ENCODE results near the gene CHSY3.

Gene CHSY3

DNA sequence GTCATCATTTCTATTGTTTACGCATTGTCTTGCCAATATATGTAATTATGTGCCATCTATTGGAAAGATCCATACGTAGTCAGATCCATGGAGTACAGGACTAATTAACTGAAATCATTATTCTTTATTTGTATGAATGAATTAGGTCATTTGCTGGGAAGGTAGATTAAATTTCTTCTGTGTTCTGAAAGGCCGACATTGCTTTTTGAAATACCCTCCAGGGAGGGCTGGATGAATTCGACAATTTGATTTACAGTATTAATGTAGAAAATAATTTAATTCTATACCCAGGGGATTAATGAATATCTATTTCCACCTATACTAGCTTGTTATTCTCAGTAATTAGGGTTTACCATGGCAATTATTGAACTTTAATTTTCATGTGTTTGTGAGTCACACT, 117.6 kb downstream of the CHSY3 start:
- no peak for DNase-seq (ENCODE audit: low read depth in 1 of 2, low spot score in 1 of 2)

DNA sequence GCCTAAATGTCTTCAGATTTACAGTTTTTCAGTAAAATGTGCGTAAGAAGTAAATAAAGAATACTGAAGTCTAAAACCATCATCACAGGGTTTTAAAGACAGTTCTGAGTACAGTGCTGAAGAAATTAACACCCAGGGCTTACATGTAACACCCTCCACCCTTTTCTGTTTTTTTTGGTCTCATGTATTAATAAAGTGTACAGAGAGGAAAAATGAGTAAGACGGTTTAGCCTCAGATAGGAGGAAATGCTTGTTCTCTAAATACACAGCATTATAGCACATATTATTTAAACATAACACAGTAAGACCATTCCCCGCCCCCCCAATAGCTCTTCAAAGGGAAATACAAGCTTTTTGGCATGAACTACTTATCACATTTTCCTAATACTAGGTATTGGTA, 119.3 kb downstream of the CHSY3 start:
- no peak for DNase-seq (ENCODE audit: low read depth in 1 of 2, low spot score in 1 of 2)

DNA sequence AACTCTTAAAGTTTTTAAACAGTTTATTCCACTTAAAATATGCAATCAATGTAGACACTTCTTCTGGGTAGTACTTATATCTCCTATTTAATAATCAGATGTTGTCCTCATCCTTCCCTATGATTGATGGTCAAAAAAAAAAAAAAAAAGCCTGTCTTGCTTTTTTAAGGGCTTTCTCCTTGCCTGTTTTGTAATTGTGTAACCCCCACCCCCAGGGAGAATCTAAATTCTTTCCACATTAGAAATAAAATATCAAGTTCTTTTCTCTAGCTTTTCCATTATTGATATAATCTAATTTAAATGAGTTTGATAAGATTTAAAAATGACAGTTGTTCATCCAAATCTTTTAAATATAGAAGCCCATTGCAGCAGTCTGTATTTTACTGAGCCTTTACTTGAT, 119.7 kb downstream of the CHSY3 start:
- no peak for DNase-seq (ENCODE audit: low read depth in 1 of 2, low spot score in 1 of 2)

DNA sequence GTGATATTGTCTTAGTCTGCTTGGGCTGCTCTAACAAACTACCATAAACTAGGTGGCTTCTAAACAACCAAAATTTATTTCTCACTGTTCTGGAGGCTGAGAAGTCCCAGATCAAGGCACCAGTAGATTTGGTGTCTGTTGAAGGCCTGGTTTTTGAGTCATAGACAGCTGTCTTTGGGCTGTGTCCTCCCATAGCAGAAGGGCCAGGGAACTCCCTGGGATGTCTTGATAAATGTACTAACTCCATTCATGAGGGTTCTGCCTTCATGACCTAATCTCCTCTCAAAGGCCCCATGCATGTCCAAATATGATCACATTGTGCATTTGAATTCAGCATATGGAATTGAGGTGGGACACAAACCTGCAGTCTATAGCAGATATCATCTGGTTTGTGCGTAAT, 121.2 kb downstream of the CHSY3 start:
- DNase-seq (ENCODE audit: low read depth in 1 of 2, low spot score in 1 of 2) = no peak

DNA sequence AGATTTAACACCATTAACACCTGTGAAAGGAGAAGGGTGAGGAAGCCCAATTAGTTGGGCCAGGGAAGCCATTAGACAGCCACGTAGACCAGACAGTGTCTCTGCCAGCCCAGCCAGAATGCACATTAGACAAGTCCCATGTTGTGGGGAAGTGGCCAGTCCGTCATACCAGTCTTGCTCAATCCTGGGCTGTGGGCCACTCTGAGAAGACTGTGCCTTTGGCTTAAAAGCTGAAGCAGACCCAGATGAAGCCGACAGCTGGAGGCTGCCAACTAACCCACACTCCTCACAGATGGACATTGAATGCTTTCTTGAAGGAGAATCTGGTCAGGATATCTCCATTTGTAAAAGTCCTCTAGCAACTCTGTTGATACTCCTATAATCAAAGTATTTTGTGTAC, 128.5 kb downstream of the CHSY3 start:
- DNase-seq (ENCODE audit: low read depth in 1 of 2, low spot score in 1 of 2) = no peak

DNA sequence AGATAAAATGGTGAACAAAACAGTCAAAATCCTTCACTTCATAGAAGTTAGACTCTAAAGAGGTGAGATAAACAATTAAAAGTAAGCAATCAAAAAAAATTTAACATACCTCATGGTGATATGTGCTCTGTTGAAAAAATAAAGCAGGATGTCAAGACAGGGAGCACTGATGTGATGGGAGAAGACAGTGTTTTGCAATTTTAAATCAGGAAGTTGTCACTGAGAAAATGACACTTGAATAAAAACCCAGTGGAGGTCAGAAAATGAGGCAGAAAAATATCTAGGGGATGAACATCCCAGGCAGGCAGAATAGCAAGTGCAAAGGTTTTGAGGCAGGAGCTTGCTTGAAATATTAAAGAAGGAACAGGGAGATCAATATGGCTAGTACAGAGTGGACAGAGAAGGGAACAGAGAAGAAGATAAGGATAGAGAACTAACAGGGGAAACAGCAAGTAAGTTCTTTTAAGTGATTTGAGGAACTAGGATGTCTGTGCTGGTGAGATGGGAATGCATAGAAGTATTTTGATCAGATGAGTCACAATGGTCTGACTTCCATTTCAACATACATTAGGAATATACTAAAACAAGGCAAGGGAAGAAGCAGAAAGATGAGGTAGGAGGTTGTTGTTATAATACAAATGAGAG, 130.4 kb downstream of the CHSY3 start:
- no peak for DNase-seq (ENCODE audit: low read depth in 1 of 2, low spot score in 1 of 2)

DNA sequence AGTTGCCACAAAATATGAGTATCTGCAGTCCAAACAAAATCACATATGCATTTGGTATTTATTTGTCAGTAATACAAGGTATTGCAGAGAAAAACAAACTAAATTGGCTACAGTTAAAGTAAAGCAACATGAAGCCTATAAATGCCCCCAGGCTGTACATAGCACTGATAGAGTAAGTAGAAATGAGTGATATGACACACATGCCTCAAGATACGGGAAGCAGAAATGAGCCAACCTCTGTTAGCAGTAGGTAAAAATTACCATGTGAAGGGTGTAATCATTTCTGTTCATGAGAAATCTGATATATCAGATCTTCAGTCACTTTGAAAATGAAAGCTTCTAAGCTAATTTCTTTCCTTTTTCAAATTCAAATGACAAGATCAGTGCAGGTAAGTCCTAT, 131.1 kb downstream of the CHSY3 start:
- no peak for DNase-seq (ENCODE audit: low read depth in 1 of 2, low spot score in 1 of 2)

DNA sequence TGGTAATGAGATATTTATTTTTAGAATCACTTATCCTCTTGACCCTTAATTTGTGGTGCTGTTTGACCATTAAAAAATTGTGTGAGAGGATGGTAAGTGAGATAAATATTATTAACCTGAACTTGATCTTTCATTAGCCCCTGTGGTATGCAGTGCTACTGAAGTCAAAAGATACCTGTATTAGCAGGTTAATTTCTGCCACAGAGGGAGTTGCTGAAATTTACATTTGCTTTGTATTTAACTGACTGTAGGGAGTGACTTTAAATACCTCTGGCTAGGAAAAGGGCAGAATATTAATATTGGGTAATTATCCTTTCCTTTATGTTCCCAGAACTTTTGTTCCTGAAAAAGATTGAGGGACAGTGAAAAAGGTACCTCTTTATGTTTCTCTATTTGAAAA, 133.6 kb downstream of the CHSY3 start:
- no peak for DNase-seq (ENCODE audit: low read depth in 1 of 2, low spot score in 1 of 2)

DNA sequence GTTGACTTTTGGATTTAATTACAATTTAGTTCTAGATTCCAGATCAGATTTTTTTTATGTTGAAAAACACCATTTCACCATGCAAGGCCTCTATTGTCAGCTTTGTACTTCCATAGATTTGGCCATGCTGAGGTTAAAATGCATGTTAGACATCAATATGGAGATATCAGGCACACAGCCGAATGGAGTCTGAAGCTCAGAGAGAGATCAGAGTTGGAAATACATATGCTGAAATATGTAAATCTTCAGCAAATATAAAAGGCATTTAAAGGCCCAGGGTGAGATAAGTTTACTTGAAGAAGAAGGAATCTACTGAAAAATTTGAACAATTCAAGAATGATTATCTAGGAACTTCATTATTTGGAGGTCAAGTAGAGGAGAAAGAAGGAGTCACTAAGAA, 139.6 kb downstream of the CHSY3 start:
- no peak for DNase-seq (ENCODE audit: low read depth in 1 of 2, low spot score in 1 of 2)

DNA sequence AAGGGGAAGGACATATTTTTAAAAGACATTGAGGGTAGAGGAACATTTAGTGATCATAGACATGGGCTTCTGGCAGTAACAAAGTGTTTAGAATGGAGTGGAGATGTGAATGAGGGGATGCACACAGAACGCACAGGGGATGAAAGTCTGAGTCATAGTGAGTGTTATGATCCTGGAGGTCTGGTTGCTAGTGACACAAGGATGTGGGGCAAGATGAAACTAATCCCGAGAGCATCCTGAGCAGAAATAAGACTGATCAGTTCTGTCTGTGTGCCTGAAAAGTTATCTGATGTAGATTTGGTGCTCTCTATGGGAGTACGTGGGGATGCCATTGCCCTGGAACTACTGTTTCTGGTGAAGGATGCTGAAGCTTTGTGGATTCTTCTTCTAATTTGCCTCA, 141.1 kb downstream of the CHSY3 start:
- no peak for DNase-seq (ENCODE audit: low read depth in 1 of 2, low spot score in 1 of 2)

DNA sequence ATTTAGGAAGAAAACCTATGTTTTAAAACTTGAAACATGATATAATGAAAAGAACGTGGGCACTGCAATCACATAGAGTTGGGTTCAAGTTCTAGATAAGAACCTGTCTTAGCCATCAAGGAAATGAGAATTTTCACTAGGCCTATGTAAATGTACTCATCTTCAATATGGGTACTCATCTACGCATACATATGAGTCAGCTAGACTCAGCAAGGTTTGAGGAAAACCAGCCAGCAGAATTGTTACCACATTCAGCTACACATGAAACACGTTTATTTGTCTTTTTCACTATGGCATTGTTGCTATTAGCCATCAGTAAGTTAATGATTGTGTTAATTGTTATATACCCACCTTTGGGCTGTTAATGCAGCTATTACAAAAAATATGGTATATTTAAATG, 146.3 kb downstream of the CHSY3 start:
- DNase-seq (ENCODE audit: low read depth in 1 of 2, low spot score in 1 of 2) = no peak

DNA sequence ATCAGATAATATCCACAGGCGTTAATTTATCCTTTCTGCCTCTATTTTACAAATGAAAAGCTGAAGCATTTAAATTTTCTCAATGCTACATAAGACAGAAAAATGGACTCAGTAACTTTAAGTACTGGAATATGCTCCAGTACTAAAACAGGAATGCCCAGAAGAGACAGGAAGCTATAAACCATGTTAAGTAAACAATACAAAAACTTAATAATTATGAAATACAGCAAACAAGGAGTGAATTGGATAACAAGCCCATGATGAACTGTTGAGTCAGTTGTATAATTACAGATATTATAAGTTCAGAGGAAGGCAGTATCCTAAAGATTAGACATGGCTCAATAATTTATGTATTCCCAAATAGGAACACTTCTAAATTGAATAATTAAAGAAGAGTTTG, 148.5 kb downstream of the CHSY3 start:
- no peak for DNase-seq (ENCODE audit: low read depth in 1 of 2, low spot score in 1 of 2)

DNA sequence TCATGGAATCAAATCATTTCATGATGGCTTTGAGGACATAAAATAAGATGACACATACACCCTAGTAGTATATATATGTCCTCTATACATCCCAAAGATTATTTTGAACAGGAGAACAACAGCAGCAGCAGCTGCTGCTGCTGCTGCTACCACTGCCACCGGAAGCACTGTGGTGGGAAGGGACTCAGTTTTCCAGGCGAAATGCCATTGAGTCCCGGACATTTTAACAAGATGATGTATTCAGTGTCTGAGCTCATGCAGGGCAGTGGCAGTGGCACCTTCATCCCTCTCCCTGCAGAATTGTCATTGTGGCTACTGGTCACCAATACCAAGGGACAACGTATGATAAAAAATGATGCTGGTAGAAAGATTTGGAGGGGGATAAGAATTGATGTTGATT, 151.3 kb downstream of the CHSY3 start:
- DNase-seq (ENCODE audit: low read depth in 1 of 2, low spot score in 1 of 2) = no peak

DNA sequence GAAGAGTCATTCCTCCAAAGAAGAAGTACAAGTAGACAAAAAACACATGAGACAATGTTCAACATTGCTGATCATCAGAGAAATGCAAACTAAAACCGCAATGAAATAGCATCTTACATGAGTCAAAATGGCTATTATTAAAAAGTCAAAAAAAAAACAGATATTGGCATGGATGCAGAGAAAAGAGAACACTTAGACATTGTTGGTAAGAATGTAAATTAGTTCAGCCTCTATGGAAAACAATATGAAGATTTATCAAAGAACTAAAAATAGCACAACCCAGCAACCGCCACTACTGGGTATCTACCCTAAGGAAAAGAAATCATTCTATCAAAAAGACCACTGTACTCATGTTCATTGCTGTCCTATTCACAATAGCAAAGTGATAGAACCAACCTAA, 157.5 kb downstream of the CHSY3 start:
- no peak for DNase-seq (ENCODE audit: low read depth in 1 of 2, low spot score in 1 of 2)

DNA sequence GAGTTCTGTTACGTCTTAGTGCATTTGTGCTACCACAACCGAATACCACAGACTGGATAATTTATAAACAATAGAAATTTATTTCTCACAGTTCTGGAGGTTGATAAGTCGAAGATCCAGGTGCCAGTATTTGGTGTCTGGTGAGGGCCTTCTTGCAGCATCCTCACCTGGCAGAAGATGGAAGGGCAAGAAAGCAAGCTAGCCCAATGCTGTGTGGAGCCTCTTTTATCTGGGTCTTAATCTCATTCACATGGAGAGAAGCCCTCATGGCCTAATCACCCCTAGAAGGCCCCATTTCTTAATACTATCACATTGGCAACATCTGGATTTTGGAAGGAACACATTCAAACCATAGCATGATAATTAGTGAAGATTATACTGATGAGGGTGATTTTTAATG, 159.3 kb downstream of the CHSY3 start:
- DNase-seq (ENCODE audit: low read depth in 1 of 2, low spot score in 1 of 2) = no peak

DNA sequence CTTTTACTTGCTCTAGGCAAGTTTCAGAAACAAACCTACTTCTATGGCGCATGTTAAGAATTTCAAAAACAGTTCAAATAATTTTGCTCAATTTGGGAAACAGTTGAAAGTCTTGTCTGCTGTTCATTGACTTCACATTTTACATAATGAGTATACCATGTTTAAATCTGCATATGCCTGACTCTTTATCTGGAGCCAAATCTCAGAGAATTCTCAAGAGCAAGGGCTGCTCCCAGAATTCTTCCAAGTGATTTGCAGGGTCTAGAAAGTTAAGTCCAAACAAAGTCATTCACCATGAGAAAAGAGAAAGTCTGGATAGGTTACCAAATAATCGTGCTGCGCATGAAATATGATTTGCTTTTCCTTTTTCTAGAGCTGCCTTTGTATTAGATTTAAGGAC, 160.2 kb downstream of the CHSY3 start:
- DNase-seq (ENCODE audit: low read depth in 1 of 2, low spot score in 1 of 2) = no peak

DNA sequence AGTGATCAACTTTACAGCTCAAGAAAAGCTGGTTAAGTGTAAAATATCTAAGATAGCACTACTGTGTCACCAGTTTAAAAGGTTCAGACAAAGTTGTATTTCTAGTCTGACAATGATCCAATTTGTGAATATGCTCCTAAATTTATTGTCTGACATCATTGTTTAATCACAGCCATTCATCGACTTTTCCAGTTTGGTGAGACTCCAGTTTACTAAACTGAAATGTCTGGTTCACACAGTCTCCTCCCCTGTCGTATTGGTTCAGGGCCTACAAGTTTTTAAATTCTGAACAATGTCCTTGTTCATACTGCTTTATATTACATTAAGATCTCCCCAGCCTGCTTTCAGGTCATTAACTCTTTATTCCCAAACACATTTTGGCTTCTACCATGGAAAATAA, 161.4 kb downstream of the CHSY3 start:
- DNase-seq (ENCODE audit: low read depth in 1 of 2, low spot score in 1 of 2) = no peak

DNA sequence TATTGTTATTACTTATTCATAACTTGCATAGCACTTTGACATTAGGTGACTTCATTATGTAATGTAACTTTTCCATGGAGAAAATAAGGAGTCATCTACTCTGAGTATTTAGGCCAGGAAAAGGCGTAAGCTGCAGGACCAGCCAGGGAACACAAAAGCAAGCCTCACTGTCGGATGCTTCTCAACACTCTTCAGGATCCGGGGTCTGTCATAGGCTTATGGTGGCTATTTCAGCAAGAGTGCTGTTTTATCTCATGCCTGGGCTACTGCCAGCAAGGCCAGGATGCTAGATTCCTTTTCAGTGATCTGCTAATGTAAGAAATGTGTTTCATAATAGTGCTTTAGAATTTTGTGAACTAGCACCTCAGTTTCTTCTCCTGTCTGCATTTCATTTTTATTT, 162.4 kb downstream of the CHSY3 start:
- DNase-seq (ENCODE audit: low read depth in 1 of 2, low spot score in 1 of 2) = no peak

DNA sequence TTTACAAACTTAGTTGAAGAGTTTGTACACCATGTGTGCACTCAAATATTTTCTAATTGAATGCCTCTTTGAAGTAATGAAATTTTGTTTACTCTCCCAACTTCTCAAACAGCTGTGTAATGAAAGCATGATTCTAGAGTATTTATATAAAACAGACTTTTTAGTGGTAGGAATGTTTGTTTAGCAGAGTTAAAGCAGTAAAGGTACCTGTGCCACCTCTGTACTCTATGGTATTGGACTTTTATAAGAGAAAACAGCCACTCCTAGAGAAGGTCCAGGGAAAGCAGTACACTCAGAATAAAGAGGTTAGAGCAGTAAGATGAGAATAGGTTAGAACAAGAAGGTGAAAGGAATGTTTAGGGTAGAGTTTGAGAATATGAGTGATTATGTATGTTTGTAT, 163.1 kb downstream of the CHSY3 start:
- no peak for DNase-seq (ENCODE audit: low read depth in 1 of 2, low spot score in 1 of 2)

DNA sequence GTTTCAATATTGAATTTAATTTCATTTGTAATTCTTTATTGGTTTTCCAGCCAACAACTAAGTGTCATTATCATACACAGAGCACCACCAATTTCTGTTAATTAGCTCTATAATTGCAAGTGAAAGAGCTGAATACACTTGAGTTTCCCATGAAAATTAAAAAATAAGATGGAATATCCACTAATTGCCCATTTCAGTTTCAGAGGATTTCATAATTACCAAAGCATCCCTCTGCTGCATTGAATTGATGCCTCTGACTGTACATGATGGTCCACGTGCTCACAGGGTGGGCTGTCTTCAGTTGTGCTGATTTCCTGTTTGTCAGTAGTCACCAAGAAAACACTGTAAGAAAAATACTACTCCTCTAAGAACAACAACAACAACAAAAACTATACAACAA, 163.8 kb downstream of the CHSY3 start:
- no peak for DNase-seq (ENCODE audit: low read depth in 1 of 2, low spot score in 1 of 2)

DNA sequence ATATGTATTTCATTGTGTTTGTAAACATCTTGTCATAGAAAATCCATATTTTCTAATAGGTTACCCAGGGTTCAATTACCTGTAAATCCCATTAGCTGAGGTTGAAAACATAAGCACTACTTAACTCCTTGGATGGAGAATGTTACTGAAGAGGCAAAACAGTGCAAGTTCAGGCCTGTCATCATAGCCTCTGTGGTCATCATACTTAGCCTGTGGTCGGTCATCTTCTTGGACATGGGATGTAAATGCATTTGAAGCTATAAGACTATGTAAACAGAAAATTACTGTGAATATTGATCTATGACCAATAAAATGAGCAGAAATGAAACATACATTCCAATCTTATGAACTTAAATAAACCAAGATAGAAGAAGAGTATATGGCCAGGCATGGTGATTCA, 164.7 kb downstream of the CHSY3 start:
- no peak for DNase-seq (ENCODE audit: low read depth in 1 of 2, low spot score in 1 of 2)

DNA sequence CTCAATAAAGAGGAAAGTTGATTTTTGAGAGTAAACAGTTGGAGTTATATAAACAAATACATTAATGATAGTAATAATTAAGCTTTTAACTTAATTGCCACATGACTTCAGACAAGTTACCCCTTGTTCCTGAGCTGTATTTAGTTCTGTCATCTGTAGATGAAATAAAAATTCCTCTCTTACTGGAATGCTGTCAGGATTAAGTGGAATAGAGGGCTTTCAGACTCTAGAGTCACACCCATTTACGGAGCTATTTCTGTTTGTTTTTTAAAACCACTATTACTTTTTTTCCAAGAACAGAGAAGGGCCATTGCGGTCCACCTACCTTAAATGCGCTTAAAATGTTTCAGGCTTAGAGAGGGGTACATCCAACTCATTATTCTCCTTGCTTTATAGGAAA, 170.6 kb downstream of the CHSY3 start:
- no peak for DNase-seq (ENCODE audit: low read depth in 1 of 2, low spot score in 1 of 2)

DNA sequence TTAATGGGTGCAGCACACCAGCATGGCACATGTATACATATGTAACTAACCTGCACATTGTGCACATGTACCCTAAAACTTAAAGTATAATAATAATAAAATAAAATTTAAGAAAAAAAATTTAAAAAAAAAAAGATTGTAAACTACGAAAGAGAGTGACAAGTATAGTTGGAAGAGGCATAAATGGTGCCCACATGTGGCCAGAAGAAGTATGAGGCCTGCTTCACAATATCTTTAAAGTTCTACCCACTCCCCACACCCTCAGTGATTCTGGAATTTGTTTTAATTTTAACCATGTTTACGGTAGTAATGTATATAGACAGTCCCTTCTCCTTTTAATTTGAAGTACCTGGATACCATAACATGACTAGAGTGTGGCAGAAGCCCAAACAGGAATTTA, 172.7 kb downstream of the CHSY3 start:
- no peak for DNase-seq (ENCODE audit: low read depth in 1 of 2, low spot score in 1 of 2)

DNA sequence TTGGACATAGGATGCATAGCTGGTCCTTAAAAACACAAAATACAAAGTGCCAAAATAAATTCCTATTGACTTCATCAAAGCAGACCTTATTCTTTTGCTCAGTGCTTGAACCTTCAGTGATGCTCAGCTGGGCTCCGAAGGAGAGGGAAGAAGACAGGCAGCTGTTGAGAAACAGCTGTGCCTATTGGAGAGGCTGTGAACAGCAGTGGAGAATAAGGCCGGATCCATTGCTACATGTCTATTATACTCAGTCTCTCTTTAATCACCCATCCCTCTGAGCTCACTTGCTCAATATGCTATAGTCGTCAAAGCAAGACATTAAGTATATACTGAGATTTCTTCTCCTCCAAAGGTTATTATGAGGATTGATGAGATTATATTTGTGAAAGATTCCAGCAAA, 174.4 kb downstream of the CHSY3 start:
- no peak for DNase-seq (ENCODE audit: low read depth in 1 of 2, low spot score in 1 of 2)
